Astrocyte of the cerebellum (primary cell): ENCODE data around the gene LMAN2.
A peak's percentile ranks its signal among the peaks of the same experiment; 100 is the strongest.
"Not testable (repeated sequence)": the region's sequence is repeated elsewhere in the genome, so short reads cannot be mapped to it uniquely, and the experiment has no call there.

Source experiments
- DNase-seq: peaks from one replicate; pipeline ENCODE4 v3.0.0-alpha.2; 2011; ENCODE audit warnings: low read depth
- H3K4me3 ChIP-seq: 2 replicates; pipeline ENCODE4 v1.5.1; 2011; ENCODE audit warnings: mild to moderate bottlenecking, low read depth, low read length, moderate library complexity
- CTCF ChIP-seq: IDR thresholded peaks from 2 replicates; pipeline ENCODE4 v1.5.1; 2012; ENCODE audit warnings: low read length, low read depth, moderate library complexity, mild to moderate bottlenecking; ENCODE audit errors: missing control alignments
- in situ Hi-C: cut with HindIII; loops from 2 replicates; pipeline ENCODE4 v1.10.0; 2017; ENCODE audit warnings: low sequenced_read_pairs

Gene LMAN2

GRCh38 chr5:177349762-177350161 is 1.7 kb downstream of the LMAN2 start:
- DNase-seq: no peak
- no peak for TF ChIP-seq CTCF
- H3K4me3 ChIP-seq: peak overlapping the region; percentile 100
- in situ Hi-C loops: loop anchor here (5.0 kb wide), 1 partner anchor 58 kb away; the partner anchor contains the start of gene F12

GRCh38 chr5:177349362-177349647 is 2.2 kb downstream of the LMAN2 start:
- H3K4me3 ChIP-seq: no peak overlapping the region
- in situ Hi-C loops: loop anchor here (5.0 kb wide), 1 partner anchor 58 kb away; the partner anchor contains the start of gene F12
- DNase-seq: no peak
- no peak for TF ChIP-seq CTCF

- H3K4me3 ChIP-seq: no peak overlapping the region
- no peak for TF ChIP-seq CTCF
- no peak for DNase-seq
- in situ Hi-C loops: loop anchor here (5.0 kb wide), 1 partner anchor 60 kb away; the partner anchor contains the start of gene F12
Observed at GRCh38 chr5:177347699-177348098, 3.8 kb downstream of the LMAN2 start.

GRCh38 chr5:177346820-177347219 is 4.6 kb downstream of the LMAN2 start:
- no peak for DNase-seq
- in situ Hi-C loops: loop anchor here (5.0 kb wide), 1 partner anchor 60 kb away; the partner anchor contains the start of gene F12
- H3K4me3 ChIP-seq: no peak overlapping the region
- TF ChIP-seq CTCF: no peak

DNA sequence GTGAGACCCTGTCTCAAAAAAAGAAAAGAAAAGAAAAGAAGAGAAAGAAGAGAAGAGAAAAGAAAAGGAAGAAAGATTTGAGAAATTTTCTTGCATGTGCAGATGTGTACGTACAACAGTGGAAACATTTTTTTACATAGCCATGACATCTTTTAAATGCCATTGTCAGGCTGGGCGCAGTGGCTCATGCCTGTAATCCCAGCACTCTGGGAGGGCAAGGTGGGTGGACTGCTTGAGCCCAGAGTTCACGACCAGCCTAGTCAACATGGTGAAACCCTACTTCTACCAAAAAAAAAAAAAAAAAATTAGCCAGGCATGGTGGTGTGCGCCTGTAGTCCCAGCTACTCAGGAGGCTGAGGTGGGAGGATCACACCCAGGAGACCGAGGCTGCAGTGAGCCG is 6.6 kb downstream of the LMAN2 start:
- in situ Hi-C loops: loop anchor here (5.0 kb wide), 1 partner anchor 62 kb away; the partner anchor contains the start of gene F12
- TF ChIP-seq CTCF: no peak
- no peak overlapping the region for H3K4me3 ChIP-seq
- no peak for DNase-seq

DNA sequence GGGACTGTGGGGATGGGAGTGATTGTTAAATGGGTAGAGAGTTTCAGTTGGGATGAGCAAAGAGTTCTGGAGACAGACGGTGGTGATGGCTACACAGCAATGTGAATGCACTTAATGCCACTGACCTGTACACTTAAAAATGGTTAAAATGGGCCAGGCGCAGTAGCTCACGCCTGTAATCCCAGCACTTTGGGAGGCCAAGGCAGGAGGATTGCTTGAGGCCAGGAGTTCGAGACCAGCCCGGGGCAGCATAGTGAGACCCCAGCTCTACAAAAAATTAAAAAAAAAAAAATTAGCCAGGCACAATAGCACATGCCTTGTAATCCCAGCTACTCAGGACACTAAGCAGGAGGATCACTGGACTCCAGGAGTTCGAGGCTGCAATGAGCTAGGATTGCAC is 7.7 kb downstream of the LMAN2 start:
- no peak for TF ChIP-seq CTCF
- no peak overlapping the region for H3K4me3 ChIP-seq
- no peak for DNase-seq
- in situ Hi-C loops: no loop called here

DNA sequence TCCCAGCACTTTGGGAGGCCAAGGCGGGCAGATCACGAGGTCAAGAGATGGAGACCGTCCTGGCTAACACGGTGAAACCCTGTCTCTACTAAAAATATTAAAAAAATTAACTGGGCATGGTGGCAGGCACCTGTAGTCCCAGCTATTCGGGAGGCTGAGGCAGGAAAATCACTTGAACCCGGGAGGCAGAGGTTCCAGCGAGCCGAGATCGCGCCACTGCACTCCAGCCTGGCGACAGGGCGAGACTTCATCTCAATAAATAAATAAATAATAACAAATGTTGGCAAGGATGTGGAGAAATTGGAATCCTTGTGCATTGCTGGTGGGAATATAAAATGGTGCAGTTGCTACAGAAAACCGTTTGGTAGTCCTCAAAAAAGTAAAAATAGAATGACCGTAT is 8.5 kb downstream of the LMAN2 start:
- not testable (repeated sequence) for DNase-seq, H3K4me3 ChIP-seq

More for the DNA sequence above, 8.5 kb downstream of the LMAN2 start:
- in situ Hi-C loops: not testable (repeated sequence)
